ENCODE results near the gene HOXC10.

The HOXC10 gene

DNA sequence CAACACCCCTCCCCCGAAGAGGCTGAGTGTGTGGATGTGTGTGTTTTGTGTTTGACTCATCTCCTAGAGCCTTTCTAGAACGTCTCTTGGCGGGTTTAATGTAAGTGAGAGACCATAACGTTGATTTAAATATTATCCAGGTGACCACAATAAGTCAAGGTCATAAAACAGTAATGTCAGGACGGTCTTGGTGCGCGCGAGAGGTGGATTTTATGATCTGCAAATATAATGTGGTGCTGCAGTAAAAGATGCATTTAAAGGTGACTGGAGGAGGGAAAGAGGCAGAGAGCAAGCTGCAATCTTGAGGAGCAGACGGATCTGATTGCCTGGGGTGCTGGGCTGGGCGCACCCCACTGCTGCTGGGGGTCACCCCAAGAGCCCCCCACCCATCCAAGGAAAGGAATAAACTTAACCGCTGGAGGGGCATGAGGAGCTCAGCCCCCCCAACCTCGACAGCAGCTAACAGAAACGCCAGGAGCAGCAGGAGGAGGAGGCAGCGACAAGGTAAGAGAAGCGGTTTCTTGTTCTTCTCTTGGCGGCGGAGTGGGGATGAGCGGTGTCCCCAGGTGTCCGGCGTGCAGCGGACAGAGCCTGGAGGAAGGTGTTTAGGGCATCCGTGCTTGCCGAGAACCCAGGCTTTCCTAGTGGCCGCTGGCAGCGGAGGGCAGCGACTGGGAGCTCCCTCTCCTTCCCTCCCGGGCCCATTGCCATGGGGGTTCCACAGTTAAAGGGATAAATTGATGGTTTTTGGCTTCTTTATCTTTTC, 5.5 kb downstream of the HOXC10 start:
- in situ Hi-C loops (cut with MboI; ENCODE audit: low sequenced_read_pairs) = no loop called here

DNA sequence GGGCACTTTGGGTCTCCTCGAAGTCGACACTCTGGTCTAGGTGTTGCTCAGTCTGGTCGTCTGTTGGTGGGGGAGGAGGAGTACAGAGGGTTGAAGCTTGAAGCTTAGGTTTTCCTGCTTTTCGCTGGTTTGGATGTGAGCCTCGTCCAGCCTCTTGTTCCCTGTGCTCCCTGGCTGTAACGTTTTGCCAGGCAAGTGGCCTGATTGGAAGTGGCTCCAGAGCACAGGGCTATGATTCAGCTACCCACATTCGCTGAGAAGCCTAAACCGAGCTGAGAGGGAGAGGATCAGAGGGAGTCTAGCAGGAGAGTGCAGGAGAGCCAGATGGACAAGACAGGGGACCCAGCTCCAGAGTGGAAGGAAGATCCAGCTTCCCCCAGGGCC, 6.1 kb downstream of the HOXC10 start:
- in situ Hi-C loops (cut with MboI; ENCODE audit: low sequenced_read_pairs) = no loop called here

DNA sequence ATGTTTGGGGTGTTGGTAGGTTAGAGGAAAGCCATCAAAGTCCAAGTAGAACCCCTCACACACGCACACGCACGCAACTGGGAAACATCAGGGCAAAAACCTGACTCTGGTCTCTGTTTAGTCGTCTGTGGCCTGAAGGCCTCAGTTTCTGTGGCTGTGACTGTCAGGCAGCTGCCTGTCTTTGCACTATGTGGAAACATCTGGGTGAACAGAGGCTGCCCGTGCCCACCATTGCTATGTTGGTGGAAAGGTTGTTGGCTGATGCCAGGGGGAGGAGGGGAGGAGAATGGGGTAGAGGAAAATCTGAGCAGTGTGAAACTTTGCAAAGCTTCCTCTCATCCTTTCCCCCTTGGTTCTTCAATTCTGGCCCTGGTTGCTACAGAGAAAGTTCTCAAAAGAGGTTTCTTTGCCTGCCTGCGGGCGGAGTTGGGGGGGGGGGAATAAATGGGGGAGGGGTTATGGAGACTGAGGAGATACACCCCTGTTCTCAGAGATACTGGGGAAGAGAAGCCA, 7.5 kb downstream of the HOXC10 start:
- in situ Hi-C loops (cut with MboI; ENCODE audit: low sequenced_read_pairs) = no loop called here

DNA sequence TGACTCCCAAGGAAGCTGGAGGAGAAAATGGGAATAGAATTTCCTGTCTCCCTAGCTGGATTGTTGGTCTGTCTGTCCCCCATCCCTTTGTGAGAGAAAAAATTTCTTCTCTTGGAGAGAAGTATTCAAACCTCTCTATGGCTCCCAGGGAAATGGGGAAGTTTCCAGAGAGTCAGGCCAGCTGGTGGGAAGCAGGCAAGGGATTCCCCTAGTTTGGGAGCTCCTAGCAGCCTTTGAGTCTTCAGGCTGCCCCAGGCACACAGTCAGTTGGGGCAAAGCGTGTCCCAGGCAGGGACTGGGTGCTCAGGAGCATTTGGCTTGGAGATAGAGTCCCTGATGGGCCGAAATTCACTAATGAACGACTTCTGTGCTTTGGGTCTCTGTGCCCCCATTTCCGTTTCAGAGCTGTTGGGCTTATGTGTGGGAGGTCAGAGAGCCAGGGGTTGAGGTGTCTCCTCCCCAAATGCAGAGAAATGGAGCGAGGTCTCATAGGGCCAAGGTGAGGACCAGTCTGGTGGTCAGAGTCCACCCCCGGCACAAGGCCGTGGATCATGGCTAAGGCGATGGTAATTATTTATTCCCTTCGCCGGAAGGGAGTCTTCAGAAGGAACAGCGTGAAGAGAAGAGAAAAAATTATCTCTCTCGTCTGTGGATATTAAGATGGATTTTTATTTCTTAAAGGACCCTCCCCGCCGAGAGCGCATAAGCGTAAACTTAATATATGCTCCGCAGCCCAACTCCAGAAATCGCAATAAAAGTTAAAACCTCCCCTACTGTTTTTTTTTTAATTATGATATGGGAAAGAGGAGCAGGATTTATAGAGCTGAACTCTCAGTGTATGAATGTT, 8.4 kb downstream of the HOXC10 start:
- in situ Hi-C loops (cut with MboI; ENCODE audit: low sequenced_read_pairs) = no loop called here

DNA sequence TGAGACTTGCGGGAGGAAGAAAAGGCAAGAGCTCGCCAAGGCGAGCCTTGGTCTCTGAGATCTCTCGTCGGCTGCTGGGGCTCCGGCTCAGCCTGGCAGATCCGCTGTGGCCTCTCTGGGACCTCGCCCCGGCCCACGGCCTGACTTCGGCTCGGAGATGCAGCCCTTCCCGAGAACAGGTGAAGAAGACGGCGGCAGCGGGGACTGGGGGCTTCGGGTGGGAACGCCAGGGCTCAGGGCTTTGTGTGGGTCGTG, 9.0 kb downstream of the HOXC10 start:
- in situ Hi-C loops (cut with MboI; ENCODE audit: low sequenced_read_pairs) = no loop called here

DNA sequence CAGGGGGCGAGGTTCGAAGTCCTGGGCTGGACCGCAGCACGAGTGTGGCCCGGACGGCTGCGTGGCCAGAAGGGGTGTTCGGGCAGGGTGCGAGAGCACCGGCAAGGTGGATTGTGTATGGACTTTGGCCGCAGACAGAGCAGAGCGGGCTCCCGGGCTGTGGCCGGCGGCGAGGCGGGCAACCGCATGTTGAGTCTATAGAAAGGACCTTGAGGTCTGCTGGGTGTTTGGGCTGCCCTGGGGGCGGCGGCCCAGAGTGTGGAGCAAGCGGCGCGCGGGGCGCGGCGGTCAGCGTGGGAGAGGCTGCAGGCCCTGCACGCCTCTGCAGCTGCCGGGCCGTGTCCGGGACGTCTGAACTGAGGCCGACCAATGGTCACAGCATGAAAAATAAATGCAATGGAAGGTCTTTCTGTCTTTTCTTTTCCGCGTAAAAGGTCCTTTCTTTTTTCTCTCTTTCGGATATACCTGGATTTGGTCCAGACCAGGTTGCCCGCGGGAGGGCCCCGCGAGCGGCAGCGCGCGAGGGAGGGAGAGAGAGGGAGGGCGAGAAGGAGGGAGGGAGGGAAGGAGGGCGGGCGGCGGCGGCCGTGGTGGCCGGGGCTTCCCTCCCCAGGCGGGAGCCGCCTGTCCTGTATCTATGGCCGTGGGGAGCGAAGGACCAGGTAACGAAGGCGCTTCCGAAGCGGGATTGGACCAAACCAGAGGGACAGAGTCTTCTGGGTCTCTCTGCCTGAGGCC, 9.5 kb downstream of the HOXC10 start:
- in situ Hi-C loops (cut with MboI; ENCODE audit: low sequenced_read_pairs) = no loop called here

- in situ Hi-C loops (cut with MboI; ENCODE audit: low sequenced_read_pairs) = no loop called here
Measured at GRCh38 chr12:53995002-53995377, 10.0 kb downstream of the HOXC10 start.

- in situ Hi-C loops (cut with MboI; ENCODE audit: low sequenced_read_pairs) = no loop called here
Measured at GRCh38 chr12:53995378-53996239, 10.7 kb downstream of the HOXC10 start.

GRCh38 chr12:53996240-53997203, 11.6 kb downstream of the HOXC10 start:
- in situ Hi-C loops (cut with MboI; ENCODE audit: low sequenced_read_pairs) = no loop called here

- in situ Hi-C loops (cut with MboI; ENCODE audit: low sequenced_read_pairs) = no loop called here
Measured at GRCh38 chr12:53997204-53998109, 12.5 kb downstream of the HOXC10 start.

DNA sequence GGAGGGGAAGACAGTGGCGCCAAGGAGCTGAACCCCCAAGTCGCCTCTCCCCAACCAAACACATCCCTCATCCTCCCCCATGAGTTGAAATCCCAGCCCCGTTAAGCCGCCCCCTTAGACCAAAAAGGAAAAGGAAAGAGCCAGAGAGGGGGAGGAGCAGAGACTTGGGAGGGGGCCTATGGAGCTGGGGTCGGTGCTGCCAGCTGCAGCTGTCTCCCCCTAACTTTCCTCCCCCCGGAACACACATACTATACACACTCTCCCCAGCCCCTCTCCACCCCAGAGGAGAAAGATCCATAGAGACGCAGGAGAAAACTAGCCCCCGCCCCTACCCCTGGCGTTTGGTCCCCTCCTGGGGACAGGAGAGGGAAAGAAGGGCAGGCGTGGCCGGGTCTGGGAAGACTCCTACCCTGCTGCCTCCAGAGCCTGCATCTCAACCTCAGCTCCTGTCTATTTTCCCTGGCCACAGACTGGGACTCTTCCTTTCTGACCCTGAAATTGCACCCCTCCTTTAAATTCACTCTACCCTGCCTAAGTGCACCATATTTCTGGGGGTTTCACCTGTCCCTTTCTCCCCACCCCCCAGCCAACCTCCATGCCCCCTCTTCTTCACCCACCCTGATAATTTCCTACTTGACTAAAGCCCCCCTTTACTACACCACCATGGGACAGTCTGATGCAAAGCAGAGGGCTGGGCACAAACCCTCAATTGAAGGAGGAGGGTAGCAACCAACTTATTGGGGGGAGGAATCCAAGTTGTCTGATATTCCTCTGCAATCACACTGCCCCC, 13.4 kb downstream of the HOXC10 start:
- in situ Hi-C loops (cut with MboI; ENCODE audit: low sequenced_read_pairs) = no loop called here

DNA sequence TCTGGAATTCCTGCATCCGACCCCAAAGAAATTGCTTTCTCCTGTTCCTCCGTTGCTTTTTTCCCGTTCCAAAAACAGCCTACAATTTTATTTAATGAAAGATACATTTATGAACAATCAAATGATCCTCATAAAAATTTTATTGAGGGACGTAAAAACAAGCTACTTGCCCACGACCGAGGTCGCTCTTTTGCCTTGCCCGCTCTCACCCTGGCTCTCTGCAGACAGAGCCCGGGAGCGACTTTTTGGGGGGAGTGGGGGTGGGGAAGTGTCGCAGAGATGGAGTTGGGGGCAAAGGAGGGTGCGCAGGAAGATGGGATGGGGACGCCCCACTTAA, 13.9 kb downstream of the HOXC10 start:
- in situ Hi-C loops (cut with MboI; ENCODE audit: low sequenced_read_pairs) = no loop called here

DNA sequence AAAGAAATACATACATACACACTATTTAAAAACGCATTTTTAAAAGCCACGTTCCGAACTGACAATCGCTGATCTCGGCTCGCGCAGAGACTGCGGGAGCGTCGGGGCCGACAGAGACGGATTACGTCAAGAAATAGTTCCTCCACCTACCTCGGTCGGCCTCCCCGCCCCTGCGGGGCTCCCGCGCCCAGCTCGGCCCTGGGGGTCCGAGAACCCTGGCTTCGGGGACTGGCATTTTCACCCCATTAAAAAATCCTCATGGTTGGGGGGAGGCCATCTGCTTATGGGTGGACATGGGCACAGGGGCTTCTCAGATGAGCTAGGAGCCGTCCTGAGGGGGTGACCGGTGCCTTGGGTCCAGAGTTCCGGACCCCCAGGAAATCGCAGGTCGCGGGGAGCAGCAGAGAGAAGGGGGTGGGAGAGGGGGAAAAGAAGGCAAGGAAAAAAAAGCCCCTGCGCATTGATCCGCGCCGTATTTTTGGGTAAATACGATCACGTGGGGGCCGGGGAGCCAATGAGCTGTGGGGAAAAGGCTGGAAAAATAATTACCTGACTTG, 14.7 kb downstream of the HOXC10 start:
- in situ Hi-C loops (cut with MboI; ENCODE audit: low sequenced_read_pairs) = loop anchor here (25.0 kb wide), 1 partner anchor 213 kb away; no protein-coding TSS in a partner anchor

- in situ Hi-C loops (cut with MboI; ENCODE audit: low sequenced_read_pairs) = loop anchor here (25.0 kb wide), 1 partner anchor 212 kb away; no protein-coding TSS in a partner anchor
Measured at GRCh38 chr12:54000116-54001114, 15.5 kb downstream of the HOXC10 start, which contains the start of gene HOXC9. Gene HOXC9 (plus strand): TSS chr12:54000161. CDS start chr12:54000189, 28 bp downstream.

DNA sequence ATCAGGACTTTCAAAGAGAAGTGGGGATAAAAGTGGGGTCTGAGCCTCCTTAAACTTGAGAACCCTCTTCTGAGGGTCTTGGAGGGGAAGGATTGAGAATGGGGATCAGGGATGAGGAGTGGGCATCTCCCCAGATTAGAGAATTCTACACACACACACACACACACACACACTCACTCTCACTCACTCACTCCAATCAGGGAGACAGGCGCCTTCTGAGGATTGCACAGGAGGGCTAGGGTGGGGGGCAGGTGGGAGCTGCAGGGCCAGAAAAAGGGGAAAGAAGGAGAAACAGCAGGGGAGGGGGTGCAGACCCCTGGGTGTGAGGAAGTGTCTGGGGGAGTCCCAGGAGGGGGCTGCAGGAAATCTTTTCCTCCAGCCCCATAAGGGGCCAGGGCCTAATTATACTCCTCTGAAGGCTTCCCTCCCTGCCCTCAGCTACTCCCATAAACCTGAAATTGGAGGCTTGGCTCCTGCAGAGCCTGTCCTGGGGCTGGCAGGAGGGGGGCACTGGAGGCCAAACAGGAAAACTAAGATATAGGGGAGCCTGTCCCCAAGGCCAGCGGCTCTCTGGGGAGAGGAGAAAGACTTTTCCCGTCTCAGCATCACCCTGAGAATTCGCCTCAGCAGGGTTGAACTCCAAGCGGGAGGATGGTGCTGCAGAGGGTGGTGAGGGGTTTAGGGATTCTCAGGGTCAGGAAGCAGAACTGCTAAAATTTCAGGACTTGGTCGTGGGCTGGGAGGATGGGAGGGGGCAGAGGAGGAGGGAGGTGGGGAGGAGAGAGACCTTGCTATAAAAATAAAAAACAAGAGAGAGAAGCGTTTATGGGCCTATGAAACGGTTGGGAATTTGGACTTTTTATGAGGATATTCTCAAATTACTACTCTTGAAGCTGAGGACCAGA, 16.6 kb downstream of the HOXC10 start:
- in situ Hi-C loops (cut with MboI; ENCODE audit: low sequenced_read_pairs) = loop anchor here (25.0 kb wide), 1 partner anchor 211 kb away; no protein-coding TSS in a partner anchor
